ENCODE measurements around the gene ZC3H10. TPM values are rescaled to one million over a fixed set of nuclear protein-coding genes. Genes with fewer than 3 reads are reported as not detected.

The ZC3H10 gene
- total and polyA plus RNA-seq, 2 experiments from 2014 or later: 2.7 to 3.0 TPM

- Histone ChIP-seq H3K4me3 (no peak overlapping the region), H3K27me3 (replicated peaks; ENCODE audit: insufficient read depth) (peaks cover 24% of the 10 kb centered on the region), H3K36me3 (ENCODE audit: low read depth) (no peaks in the 10 kb centered on the region), H3F3A (ENCODE audit: insufficient read depth) (no peaks in the 10 kb centered on the region), H3K9me3 (ENCODE audit: low read depth) (no peaks in the 10 kb centered on the region), H3K27ac (no peak overlapping the region), H2AFZ (no peak overlapping the region), H3K79me2 (ENCODE audit: insufficient read depth) (peaks cover 4% of the 10 kb centered on the region), H3K4me2 (ENCODE audit: unreplicated experiment) (no peak overlapping the region), H4K20me1 (ENCODE audit: insufficient read depth) (no peaks in the 10 kb centered on the region), H3K9me2 (ENCODE audit: insufficient read depth) (no peaks in the 10 kb centered on the region), H3K9ac (no peak overlapping the region), H3K4me1 (ENCODE audit: insufficient read depth) (0 out of 2 replicates have a peak, but pooled peaks cover 6% of the 10 kb centered on the region)
- TF ChIP-seq EZH2 (IDR thresholded peaks at IDR 0.05; ENCODE audit: insufficient read depth, poor library complexity, severe bottlenecking) (no peak), EZH2phosphoT487 (IDR thresholded peaks at IDR 0.05; ENCODE audit: insufficient read depth, low read depth) (no peak)
- WGBS, 2 experiments (ENCODE audit: low coverage in 1 of 2, low lambda C conversion rate in 2 of 2, missing lambda C conversion rate in 2 of 2): 66 to 76% methylated on average over 4 of the region's 4 CpGs
- no peak for DNase-seq
- in situ Hi-C loops (cut with MboI): no loop called here
Observed at GRCh38 chr12:56099787-56100186, 18.3 kb upstream of the ZC3H10 start.

GRCh38 chr12:56101045-56101444 is 17.0 kb upstream of the ZC3H10 start:
- Histone ChIP-seq H2AFZ (no peak overlapping the region), H3K27me3 (replicated peaks; ENCODE audit: insufficient read depth) (peaks cover 15% of the 10 kb centered on the region), H3K79me2 (ENCODE audit: insufficient read depth) (peaks cover 17% of the 10 kb centered on the region), H3K9me3 (ENCODE audit: low read depth) (no peaks in the 10 kb centered on the region), H3K9ac (no peak overlapping the region), H3K4me2 (ENCODE audit: unreplicated experiment) (no peak overlapping the region), H3K4me3 (no peak overlapping the region), H3K9me2 (ENCODE audit: insufficient read depth) (no peaks in the 10 kb centered on the region), H3F3A (ENCODE audit: insufficient read depth) (no peaks in the 10 kb centered on the region), H3K4me1 (ENCODE audit: insufficient read depth) (peaks cover 13% of the 10 kb centered on the region), H3K27ac (no peak overlapping the region), H3K36me3 (ENCODE audit: low read depth) (no peaks in the 10 kb centered on the region), H4K20me1 (ENCODE audit: insufficient read depth) (no peaks in the 10 kb centered on the region)
- 73 to 74% methylated on average over 14 of the region's 14 CpGs for WGBS, 2 experiments (ENCODE audit: low coverage in 1 of 2, low lambda C conversion rate in 2 of 2, missing lambda C conversion rate in 2 of 2)
- in situ Hi-C loops (cut with MboI): no loop called here
- TF ChIP-seq EZH2 (IDR thresholded peaks at IDR 0.05; ENCODE audit: insufficient read depth, poor library complexity, severe bottlenecking): no peak
- TF ChIP-seq EZH2phosphoT487 (IDR thresholded peaks at IDR 0.05; ENCODE audit: insufficient read depth, low read depth): no peak
- DNase-seq: no peak

- H3K27me3 ChIP-seq (replicated peaks; ENCODE audit: insufficient read depth): peaks cover under 1% of the 10 kb centered on the region; the same call in 1 of the 2 replicates
- peaks cover 21% of the 10 kb centered on the region for H3K4me1 ChIP-seq (ENCODE audit: insufficient read depth)
- no peak overlapping the region for H3K4me2 ChIP-seq (ENCODE audit: unreplicated experiment)
- no peak overlapping the region for H3K27ac ChIP-seq
- H4K20me1 ChIP-seq (ENCODE audit: insufficient read depth): no peaks in the 10 kb centered on the region
- WGBS, 2 experiments (ENCODE audit: low coverage in 1 of 2, low lambda C conversion rate in 2 of 2, missing lambda C conversion rate in 2 of 2): 94 to 100% methylated on average over 1 of the region's 1 CpG
- H3K36me3 ChIP-seq (ENCODE audit: low read depth): peaks cover 10% of the 10 kb centered on the region; the same call in 1 of the 2 replicates
- H3K9me2 ChIP-seq (ENCODE audit: insufficient read depth): no peaks in the 10 kb centered on the region
- H3K9me3 ChIP-seq (ENCODE audit: low read depth): no peaks in the 10 kb centered on the region
- no peak overlapping the region for H2AFZ ChIP-seq
- no peak overlapping the region for H3K9ac ChIP-seq
- no peak for TF ChIP-seq EZH2 (IDR thresholded peaks at IDR 0.05; ENCODE audit: insufficient read depth, poor library complexity, severe bottlenecking)
- no peak for TF ChIP-seq EZH2phosphoT487 (IDR thresholded peaks at IDR 0.05; ENCODE audit: insufficient read depth, low read depth)
- DNase-seq: no peak
- H3K79me2 ChIP-seq (ENCODE audit: insufficient read depth): peaks cover 33% of the 10 kb centered on the region
- in situ Hi-C loops (cut with MboI): no loop called here
- no peak overlapping the region for H3K4me3 ChIP-seq
- no peaks in the 10 kb centered on the region for H3F3A ChIP-seq (ENCODE audit: insufficient read depth)
Observed at GRCh38 chr12:56102683-56103065, 15.4 kb upstream of the ZC3H10 start.

GRCh38 chr12:56103066-56103711 is 14.9 kb upstream of the ZC3H10 start:
- no peak for TF ChIP-seq EZH2 (IDR thresholded peaks at IDR 0.05; ENCODE audit: insufficient read depth, poor library complexity, severe bottlenecking)
- no peak for TF ChIP-seq EZH2phosphoT487 (IDR thresholded peaks at IDR 0.05; ENCODE audit: insufficient read depth, low read depth)
- no peak for DNase-seq
- H4K20me1 ChIP-seq (ENCODE audit: insufficient read depth): no peaks in the 10 kb centered on the region
- H3F3A ChIP-seq (ENCODE audit: insufficient read depth): peaks cover 2% of the 10 kb centered on the region; the same call in 1 of the 2 replicates
- H3K9me3 ChIP-seq (ENCODE audit: low read depth): no peaks in the 10 kb centered on the region
- no peaks in the 10 kb centered on the region for H3K27me3 ChIP-seq (replicated peaks; ENCODE audit: insufficient read depth)
- H3K9ac ChIP-seq: peak overlapping the region; percentile 90
- peak overlapping the region; percentile 94 for H3K4me2 ChIP-seq (ENCODE audit: unreplicated experiment)
- H3K79me2 ChIP-seq (ENCODE audit: insufficient read depth): peaks cover 38% of the 10 kb centered on the region
- H3K36me3 ChIP-seq (ENCODE audit: low read depth): peaks cover 16% of the 10 kb centered on the region; the same call in 1 of the 2 replicates
- H3K4me1 ChIP-seq (ENCODE audit: insufficient read depth): peaks cover 21% of the 10 kb centered on the region
- no peak overlapping the region for H3K27ac ChIP-seq
- no peaks in the 10 kb centered on the region for H3K9me2 ChIP-seq (ENCODE audit: insufficient read depth)
- in situ Hi-C loops (cut with MboI): no loop called here
- peak overlapping the region; percentile 94 for H2AFZ ChIP-seq
- H3K4me3 ChIP-seq: peak overlapping the region; percentile 90
- 51 to 57% methylated on average over 6 of the region's 6 CpGs for WGBS, 2 experiments (ENCODE audit: low coverage in 1 of 2, low lambda C conversion rate in 2 of 2, missing lambda C conversion rate in 2 of 2)

Data from GM23248 (cell line).